WTC11 (cell line): ENCODE measurements around the gene HNRNPM. TPM values are rescaled to one million over a fixed set of nuclear protein-coding genes. Genes with fewer than 3 reads are reported as not detected.
"Not testable (repeated sequence)": the region's sequence is repeated elsewhere in the genome, so short reads cannot be mapped to it uniquely, and the experiment has no call there.

ENCODE experiments used
- ATAC-seq: fragments of 200-7000 bp; cut with Tn5 transposase; 2 replicates; pipeline ENCODE4 v1.10.0; 2021; ENCODE audit warnings: mild to moderate bottlenecking, moderate library complexity
- CTCF ChIA-PET: fragments of 300-600 bp; sonication (Branson Sonifier 250); formaldehyde crosslinking; loops from one replicate; lab custom pipeline; 2021; ENCODE audit warnings: antibody characterized with exemption; lab: Charles Lee
- POLR2A ChIA-PET: fragments of 350-600 bp; sonication (Branson Sonifier 250); formaldehyde crosslinking; loops from one replicate; lab custom pipeline; 2021; ENCODE audit warnings: antibody characterized with exemption; lab: Charles Lee
- DNase-seq: peaks from one replicate; pipeline ENCODE4 v3.0.0; 2021; ENCODE audit warnings: low spot score
- H3K27ac Mint-ChIP-seq: 2 replicates; pipeline ENCODE4 v1.8.0; 2021; ENCODE audit warnings: mixed read lengths
- H3K27me3 Mint-ChIP-seq: 2 replicates; pipeline ENCODE4 v1.8.0; 2021; ENCODE audit warnings: low read depth, mild to moderate bottlenecking, moderate library complexity, mixed read lengths
- H3K36me3 Mint-ChIP-seq: 2 replicates; pipeline ENCODE4 v1.8.0; 2021; ENCODE audit warnings: mixed read lengths
- H3K4me1 Mint-ChIP-seq: 2 replicates; pipeline ENCODE4 v1.8.0; 2022; ENCODE audit warnings: mixed read lengths
- H3K4me3 Mint-ChIP-seq: 2 replicates; pipeline ENCODE4 v1.8.0; 2021; ENCODE audit warnings: mild to moderate bottlenecking, moderate library complexity, mixed read lengths
- H3K9me3 Mint-ChIP-seq: 2 replicates; pipeline ENCODE4 v1.8.0; 2021; ENCODE audit warnings: mixed read lengths
- CREB1 ChIP-seq: sonication (generic); formaldehyde crosslinking; IDR thresholded peaks from 2 replicates; pipeline ENCODE4 v1.8.0; 2023; ENCODE audit warnings: mild to moderate bottlenecking, missing genetic modification reagents
- CREM ChIP-seq: sonication (generic); formaldehyde crosslinking; IDR thresholded peaks from 2 replicates; pipeline ENCODE4 v1.8.1; 2022; ENCODE audit warnings: mild to moderate bottlenecking, missing genetic modification reagents, moderate library complexity
- GABPB1 ChIP-seq: sonication (generic); formaldehyde crosslinking; IDR thresholded peaks from 2 replicates; pipeline ENCODE4 v1.8.1; 2023; ENCODE audit warnings: mild to moderate bottlenecking, missing genetic modification reagents
- GTF2I ChIP-seq: fragments of 250-450 bp; sonication (Bioruptor Pico); conservative IDR thresholded peaks from 2 replicates; pipeline ENCODE4 v1.4.0; 2021; ENCODE audit warnings: mild to moderate bottlenecking
- KAT7 ChIP-seq: sonication (generic); formaldehyde crosslinking; IDR thresholded peaks from 2 replicates; pipeline ENCODE4 v1.8.1; 2023; ENCODE audit warnings: missing genetic modification reagents, mild to moderate bottlenecking, borderline replicate concordance
- MXD4 ChIP-seq: fragments of 250-450 bp; sonication (Bioruptor Pico); IDR thresholded peaks from 2 replicates; pipeline ENCODE4 v1.8.0; 2021; ENCODE audit warnings: mild to moderate bottlenecking, moderate library complexity, borderline replicate concordance
- MYBL2 ChIP-seq: sonication (generic); formaldehyde crosslinking; IDR thresholded peaks from 2 replicates; pipeline ENCODE4 v1.8.1; 2023; ENCODE audit warnings: mild to moderate bottlenecking, moderate library complexity, missing genetic modification reagents
- RORB ChIP-seq: fragments of 250-450 bp; sonication (Bioruptor Pico); IDR thresholded peaks from 2 replicates; pipeline ENCODE4 v1.9.0; 2021; ENCODE audit warnings: mild to moderate bottlenecking
- SOX15 ChIP-seq: fragments of 250-450 bp; sonication (Bioruptor Pico); IDR thresholded peaks from 2 replicates; pipeline ENCODE4 v1.9.0; 2021; ENCODE audit warnings: mild to moderate bottlenecking
- TEAD1 ChIP-seq: sonication (generic); formaldehyde crosslinking; IDR thresholded peaks from 2 replicates; pipeline ENCODE4 v1.8.0; 2022; ENCODE audit warnings: mild to moderate bottlenecking, missing genetic modification reagents
- ZNF671 ChIP-seq: fragments of 250-450 bp; sonication (Bioruptor Pico); IDR thresholded peaks from 2 replicates; pipeline ENCODE4 v1.8.0; 2021; ENCODE audit warnings: mild to moderate bottlenecking
- total RNA-seq: library from RNA; stranded (reverse); gene quantifications from 3 replicates; pipeline ENCODE4 v1.2.3, GENCODE V29; 2021
- TF ChIP-seq, protein P1 (sequence below): sonication (generic); formaldehyde crosslinking; IDR thresholded peaks from 2 replicates; pipeline ENCODE4 v1.8.1; 2022; ENCODE audit warnings: mild to moderate bottlenecking, missing genetic modification reagents, moderate library complexity, borderline replicate concordance
- TF ChIP-seq, protein P2 (sequence below): sonication (generic); formaldehyde crosslinking; IDR thresholded peaks from 2 replicates; pipeline ENCODE4 v1.8.1; 2023; ENCODE audit warnings: mild to moderate bottlenecking, missing genetic modification reagents, moderate library complexity
- TF ChIP-seq, protein P3 (sequence below): sonication (generic); formaldehyde crosslinking; IDR thresholded peaks from 2 replicates; pipeline ENCODE4 v1.8.1; 2022; ENCODE audit warnings: low read depth, missing genetic modification reagents, borderline replicate concordance
- TF ChIP-seq, protein P4 (sequence below): fragments of 250-450 bp; sonication (Bioruptor Pico); IDR thresholded peaks from 2 replicates; pipeline ENCODE4 v1.9.0; 2021; ENCODE audit warnings: mild to moderate bottlenecking, borderline replicate concordance
- TF ChIP-seq, protein P5 (sequence below): fragments of 250-450 bp; sonication (Bioruptor Pico); IDR thresholded peaks from 2 replicates; pipeline ENCODE4 v1.8.0; 2021; ENCODE audit warnings: mild to moderate bottlenecking
- TF ChIP-seq, protein P6 (sequence below): sonication (generic); formaldehyde crosslinking; IDR thresholded peaks from 2 replicates; pipeline ENCODE4 v1.8.1; 2022; ENCODE audit warnings: mild to moderate bottlenecking, moderate library complexity, missing genetic modification reagents

The HNRNPM gene
- total RNA-seq, 1 experiment from 2014 or later: 416 TPM

DNA sequence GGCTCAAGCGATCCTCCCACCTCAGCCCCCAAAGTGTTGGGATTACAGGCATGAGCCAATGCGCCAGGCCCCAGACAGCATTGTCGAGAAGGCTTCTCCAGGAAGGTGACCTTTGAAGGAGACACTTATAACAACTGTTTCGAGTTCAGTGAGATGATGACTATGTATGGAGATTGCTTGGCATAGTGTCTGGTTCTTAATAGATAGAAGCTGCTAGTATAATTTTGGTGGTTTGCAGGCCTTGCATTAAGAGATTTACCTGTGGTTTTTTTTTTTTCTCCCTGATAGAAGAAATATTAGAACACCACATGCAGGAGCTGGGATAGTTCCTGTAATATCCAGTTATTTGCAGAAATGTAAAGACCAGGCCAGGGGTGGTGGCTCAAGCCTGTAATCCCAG lies 28.0 kb upstream of the HNRNPM start (continued):
- TF ChIP-seq CREM (no peak), MXD4 (no peak), CREB1 (no peak), ZNF671 (CRISPR knock-in tag) (no peak), SOX15 (CRISPR knock-in tag) (no peak)
- TF ChIP-seq, protein P1, sequence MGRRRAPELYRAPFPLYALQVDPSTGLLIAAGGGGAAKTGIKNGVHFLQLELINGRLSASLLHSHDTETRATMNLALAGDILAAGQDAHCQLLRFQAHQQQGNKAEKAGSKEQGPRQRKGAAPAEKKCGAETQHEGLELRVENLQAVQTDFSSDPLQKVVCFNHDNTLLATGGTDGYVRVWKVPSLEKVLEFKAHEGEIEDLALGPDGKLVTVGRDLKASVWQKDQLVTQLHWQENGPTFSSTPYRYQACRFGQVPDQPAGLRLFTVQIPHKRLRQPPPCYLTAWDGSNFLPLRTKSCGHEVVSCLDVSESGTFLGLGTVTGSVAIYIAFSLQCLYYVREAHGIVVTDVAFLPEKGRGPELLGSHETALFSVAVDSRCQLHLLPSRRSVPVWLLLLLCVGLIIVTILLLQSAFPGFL: no peak
- TF ChIP-seq, protein P2, sequence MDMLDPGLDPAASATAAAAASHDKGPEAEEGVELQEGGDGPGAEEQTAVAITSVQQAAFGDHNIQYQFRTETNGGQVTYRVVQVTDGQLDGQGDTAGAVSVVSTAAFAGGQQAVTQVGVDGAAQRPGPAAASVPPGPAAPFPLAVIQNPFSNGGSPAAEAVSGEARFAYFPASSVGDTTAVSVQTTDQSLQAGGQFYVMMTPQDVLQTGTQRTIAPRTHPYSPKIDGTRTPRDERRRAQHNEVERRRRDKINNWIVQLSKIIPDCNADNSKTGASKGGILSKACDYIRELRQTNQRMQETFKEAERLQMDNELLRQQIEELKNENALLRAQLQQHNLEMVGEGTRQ (CRISPR knock-in tag): no peak
- TF ChIP-seq, protein P3, sequence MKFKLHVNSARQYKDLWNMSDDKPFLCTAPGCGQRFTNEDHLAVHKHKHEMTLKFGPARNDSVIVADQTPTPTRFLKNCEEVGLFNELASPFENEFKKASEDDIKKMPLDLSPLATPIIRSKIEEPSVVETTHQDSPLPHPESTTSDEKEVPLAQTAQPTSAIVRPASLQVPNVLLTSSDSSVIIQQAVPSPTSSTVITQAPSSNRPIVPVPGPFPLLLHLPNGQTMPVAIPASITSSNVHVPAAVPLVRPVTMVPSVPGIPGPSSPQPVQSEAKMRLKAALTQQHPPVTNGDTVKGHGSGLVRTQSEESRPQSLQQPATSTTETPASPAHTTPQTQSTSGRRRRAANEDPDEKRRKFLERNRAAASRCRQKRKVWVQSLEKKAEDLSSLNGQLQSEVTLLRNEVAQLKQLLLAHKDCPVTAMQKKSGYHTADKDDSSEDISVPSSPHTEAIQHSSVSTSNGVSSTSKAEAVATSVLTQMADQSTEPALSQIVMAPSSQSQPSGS (CRISPR knock-in tag): no peak
- TF ChIP-seq, protein P4, sequence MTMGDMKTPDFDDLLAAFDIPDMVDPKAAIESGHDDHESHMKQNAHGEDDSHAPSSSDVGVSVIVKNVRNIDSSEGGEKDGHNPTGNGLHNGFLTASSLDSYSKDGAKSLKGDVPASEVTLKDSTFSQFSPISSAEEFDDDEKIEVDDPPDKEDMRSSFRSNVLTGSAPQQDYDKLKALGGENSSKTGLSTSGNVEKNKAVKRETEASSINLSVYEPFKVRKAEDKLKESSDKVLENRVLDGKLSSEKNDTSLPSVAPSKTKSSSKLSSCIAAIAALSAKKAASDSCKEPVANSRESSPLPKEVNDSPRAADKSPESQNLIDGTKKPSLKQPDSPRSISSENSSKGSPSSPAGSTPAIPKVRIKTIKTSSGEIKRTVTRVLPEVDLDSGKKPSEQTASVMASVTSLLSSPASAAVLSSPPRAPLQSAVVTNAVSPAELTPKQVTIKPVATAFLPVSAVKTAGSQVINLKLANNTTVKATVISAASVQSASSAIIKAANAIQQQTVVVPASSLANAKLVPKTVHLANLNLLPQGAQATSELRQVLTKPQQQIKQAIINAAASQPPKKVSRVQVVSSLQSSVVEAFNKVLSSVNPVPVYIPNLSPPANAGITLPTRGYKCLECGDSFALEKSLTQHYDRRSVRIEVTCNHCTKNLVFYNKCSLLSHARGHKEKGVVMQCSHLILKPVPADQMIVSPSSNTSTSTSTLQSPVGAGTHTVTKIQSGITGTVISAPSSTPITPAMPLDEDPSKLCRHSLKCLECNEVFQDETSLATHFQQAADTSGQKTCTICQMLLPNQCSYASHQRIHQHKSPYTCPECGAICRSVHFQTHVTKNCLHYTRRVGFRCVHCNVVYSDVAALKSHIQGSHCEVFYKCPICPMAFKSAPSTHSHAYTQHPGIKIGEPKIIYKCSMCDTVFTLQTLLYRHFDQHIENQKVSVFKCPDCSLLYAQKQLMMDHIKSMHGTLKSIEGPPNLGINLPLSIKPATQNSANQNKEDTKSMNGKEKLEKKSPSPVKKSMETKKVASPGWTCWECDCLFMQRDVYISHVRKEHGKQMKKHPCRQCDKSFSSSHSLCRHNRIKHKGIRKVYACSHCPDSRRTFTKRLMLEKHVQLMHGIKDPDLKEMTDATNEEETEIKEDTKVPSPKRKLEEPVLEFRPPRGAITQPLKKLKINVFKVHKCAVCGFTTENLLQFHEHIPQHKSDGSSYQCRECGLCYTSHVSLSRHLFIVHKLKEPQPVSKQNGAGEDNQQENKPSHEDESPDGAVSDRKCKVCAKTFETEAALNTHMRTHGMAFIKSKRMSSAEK: no peak
- TF ChIP-seq, all 79 proteins: peak for 0

DNA sequence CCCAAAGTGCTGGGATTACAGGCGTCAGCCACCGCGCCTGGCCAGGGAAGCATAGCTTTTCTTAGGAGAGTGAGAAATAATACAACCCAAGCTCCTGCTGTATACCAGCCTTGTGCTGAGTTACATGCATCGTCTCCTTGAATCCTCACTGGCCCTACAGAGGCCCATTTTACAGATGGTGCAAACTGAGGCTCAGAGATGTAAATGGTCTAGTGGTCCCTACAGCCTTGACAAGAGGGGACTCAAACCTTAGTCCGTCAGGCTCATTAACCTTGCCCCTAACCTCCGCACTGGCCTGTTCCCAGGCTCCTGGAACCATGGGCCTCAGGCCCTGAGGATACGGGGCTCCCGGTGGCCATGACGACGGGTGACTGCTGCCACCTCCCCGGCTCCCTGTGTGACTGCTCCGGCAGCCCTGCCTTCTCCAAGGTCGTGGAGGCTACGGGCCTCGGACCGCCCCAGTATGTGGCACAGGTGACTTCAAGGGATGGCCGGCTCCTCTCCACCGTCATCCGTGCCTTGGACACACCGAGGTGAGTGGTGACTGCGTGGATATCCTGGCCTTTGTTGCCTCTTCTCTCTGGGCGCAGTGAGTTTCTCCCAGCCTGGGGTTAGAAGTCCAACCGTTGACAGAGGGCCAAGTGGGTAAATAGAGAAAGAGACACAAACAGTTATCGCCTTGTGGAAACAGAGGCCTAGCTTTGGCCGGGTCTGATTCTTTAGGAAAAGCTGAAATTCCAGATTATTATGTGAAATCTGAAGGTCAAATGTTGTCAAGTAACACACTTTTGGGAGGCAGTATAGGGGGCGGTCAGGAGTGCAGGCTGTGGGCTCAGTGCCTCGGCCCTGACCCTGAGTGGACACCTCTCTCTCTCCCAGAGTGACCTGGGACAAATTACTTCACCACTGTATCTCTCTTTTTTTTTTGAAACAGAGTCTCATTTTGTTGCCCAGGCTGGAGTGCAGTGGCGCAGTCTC lies 23.0 kb upstream of the HNRNPM start:
- Mint-ChIP-seq H3K4me3 (no peak overlapping the region), H3K36me3 (peaks cover 2% of the 10 kb centered on the region; the same call in 1 of the 2 replicates), H3K27ac (no peak overlapping the region), H3K27me3 (no peaks in the 10 kb centered on the region), H3K4me1 (peaks cover 5% of the 10 kb centered on the region), H3K9me3 (no peaks in the 10 kb centered on the region)
- ATAC-seq (no peak), DNase-seq (no peak)
- ChIA-PET CTCF (interaction anchor here (6.8 kb wide), 1 partner anchor 8 kb away, joined by 58 read pairs; the partner anchor contains the start of gene MARCHF2), POLR2A (interaction anchor here (0.7 kb wide), 1 partner anchor 40 kb away, joined by 4 read pairs; no protein-coding TSS in a partner anchor)
- no peak for TF ChIP-seq TEAD1 (CRISPR knock-in tag)
- no peak for TF ChIP-seq GTF2I
- peak; percentile 23; the same call in 1 of the 2 replicates for TF ChIP-seq GABPB1 (CRISPR knock-in tag)
- no peak for TF ChIP-seq MYBL2
- TF ChIP-seq, all 79 proteins: peak for 1

DNA sequence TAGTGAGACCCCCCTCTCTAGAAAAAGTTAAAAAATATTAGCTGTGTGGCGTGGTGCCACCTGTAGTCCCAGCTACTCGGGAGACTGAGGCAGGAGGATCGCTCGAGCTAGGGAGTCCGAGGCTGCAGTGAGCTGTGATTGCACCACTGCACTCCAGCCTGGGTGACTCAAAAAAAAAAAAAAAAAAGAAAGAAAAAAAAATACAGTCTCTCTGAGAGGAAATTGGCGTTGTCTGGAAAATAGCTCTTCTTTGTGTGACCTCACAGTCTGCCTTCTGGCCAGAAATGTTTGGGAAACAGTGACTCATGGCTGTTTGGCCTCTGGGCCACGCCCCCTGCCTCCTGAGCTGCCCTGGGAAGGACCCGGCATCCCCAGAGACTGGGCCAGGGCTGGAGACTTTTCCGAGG lies 21.0 kb upstream of the HNRNPM start:
- Mint-ChIP-seq H3K36me3 (peaks cover 2% of the 10 kb centered on the region; the same call in 1 of the 2 replicates), H3K27ac (no peak overlapping the region; the same call in 1 of the 2 replicates), H3K4me3 (no peak overlapping the region), H3K27me3 (no peaks in the 10 kb centered on the region), H3K4me1 (no peaks in the 10 kb centered on the region), H3K9me3 (no peaks in the 10 kb centered on the region)
- ATAC-seq (peak; percentile 71), DNase-seq (no peak)
- POLR2A ChIA-PET: interaction anchor here (0.6 to 0.9 kb wide), 8 partner anchors 11 to 164 kb away, joined by 3 read pairs; partner anchors contain the start of genes HNRNPM, MARCHF2 and RAB11B
- CTCF ChIA-PET: interaction anchor here (0.6 to 6.8 kb wide), 7 partner anchors 10 to 153 kb away, joined by 3 to 58 read pairs (median 3); partner anchors contain the start of genes MARCHF2 and MYO1F
- TF ChIP-seq RORB (CRISPR knock-in tag) (no peak), KAT7 (CRISPR knock-in tag) (no peak), GABPB1 (CRISPR knock-in tag) (no peak)
- TF ChIP-seq, protein P5, sequence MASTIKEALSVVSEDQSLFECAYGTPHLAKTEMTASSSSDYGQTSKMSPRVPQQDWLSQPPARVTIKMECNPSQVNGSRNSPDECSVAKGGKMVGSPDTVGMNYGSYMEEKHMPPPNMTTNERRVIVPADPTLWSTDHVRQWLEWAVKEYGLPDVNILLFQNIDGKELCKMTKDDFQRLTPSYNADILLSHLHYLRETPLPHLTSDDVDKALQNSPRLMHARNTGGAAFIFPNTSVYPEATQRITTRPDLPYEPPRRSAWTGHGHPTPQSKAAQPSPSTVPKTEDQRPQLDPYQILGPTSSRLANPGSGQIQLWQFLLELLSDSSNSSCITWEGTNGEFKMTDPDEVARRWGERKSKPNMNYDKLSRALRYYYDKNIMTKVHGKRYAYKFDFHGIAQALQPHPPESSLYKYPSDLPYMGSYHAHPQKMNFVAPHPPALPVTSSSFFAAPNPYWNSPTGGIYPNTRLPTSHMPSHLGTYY (CRISPR knock-in tag): no peak
- TF ChIP-seq, protein P6, sequence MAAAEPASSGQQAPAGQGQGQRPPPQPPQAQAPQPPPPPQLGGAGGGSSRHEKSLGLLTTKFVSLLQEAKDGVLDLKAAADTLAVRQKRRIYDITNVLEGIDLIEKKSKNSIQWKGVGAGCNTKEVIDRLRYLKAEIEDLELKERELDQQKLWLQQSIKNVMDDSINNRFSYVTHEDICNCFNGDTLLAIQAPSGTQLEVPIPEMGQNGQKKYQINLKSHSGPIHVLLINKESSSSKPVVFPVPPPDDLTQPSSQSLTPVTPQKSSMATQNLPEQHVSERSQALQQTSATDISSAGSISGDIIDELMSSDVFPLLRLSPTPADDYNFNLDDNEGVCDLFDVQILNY (CRISPR knock-in tag): no peak

DNA sequence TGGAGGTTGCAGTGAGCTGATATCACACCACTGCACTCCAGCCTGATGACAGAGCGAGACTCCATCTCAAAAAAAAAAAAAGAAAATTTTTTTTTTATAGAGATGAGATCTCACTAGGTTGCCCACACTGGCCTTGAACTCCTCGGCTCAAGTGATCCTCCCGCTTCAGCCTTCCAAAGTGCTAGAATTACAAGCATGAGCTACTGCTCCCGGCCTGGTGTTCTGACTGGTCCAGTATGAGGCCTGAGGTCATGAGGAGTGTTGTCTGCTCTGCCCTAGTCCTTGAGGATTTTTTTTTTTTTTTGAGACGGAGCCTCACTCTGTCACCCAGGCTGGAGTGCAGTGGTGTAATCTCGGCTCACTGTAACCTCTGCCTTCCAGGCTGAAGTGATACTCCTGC lies 19.4 kb upstream of the HNRNPM start:
- POLR2A ChIA-PET, DNase-seq, ATAC-seq, H3K27me3 Mint-ChIP-seq, H3K9me3 Mint-ChIP-seq, H3K4me3 Mint-ChIP-seq, H3K4me1 Mint-ChIP-seq, H3K36me3 Mint-ChIP-seq, H3K27ac Mint-ChIP-seq: not testable (repeated sequence)
- CTCF ChIA-PET: interaction anchor here (1.1 to 6.8 kb wide), 3 partner anchors 12 to 71 kb away, joined by 5 to 58 read pairs (median 7); partner anchors contain the start of gene MARCHF2
